A172 (cell line): Measurements from ENCODE around the gene TMEM61. TPM values are rescaled to one million over a fixed set of nuclear protein-coding genes. Genes with fewer than 3 reads are reported as not detected.
"Not testable (repeated sequence)": the region's sequence is repeated elsewhere in the genome, so short reads cannot be mapped to it uniquely, and the experiment has no call there.

ENCODE experiments used
- DNase-seq: peaks from one replicate; pipeline ENCODE4 v3.0.0-alpha.2; 2015; ENCODE audit warnings: low spot score
- total RNA-seq: library from RNA; depleted of rRNA; stranded (reverse); fragments of >200 nt; shearing (Covaris generic); gene quantifications from 2 replicates; pipeline ENCODE4 v1.2.3, GENCODE V29; 2014

Gene TMEM61
- total RNA-seq, 1 experiment from 2014 or later: not detected

DNA sequence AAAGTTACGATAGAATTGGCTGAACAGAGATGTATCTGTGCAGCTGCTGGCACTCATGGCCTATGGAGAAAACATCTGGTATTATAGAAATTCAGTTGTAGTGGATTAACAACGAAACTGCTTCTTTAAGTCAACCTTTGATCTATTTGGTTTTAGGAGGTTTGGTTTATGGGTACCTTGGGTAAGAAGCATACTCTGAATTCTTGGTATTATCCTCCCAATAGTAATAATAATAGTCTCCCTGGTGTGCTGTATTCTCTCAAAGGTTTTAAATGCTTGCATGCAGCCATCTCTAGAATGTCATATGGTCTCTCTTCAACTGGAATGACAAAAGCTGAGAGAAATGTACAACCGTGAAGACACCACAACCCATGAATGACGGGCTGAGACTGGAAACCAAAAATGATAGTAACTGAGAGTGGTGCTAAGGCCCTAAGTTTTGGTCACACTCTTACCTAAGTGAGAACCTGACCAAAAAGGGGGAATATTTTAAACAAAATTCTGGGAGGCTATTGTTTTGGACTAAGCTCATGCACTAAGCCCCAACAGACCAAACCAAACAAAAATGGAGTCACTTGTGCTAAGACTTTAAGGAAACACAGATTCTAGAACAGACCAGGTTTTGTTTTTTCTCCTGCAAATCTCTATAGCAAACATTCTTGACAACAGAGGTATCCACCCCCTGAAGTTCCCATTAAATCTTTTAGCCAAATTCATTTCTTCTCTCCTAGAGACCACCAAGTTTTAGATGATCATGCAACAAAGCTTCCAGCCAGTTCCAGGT is 17.6 kb upstream of the TMEM61 start:
- no peak for DNase-seq

DNA sequence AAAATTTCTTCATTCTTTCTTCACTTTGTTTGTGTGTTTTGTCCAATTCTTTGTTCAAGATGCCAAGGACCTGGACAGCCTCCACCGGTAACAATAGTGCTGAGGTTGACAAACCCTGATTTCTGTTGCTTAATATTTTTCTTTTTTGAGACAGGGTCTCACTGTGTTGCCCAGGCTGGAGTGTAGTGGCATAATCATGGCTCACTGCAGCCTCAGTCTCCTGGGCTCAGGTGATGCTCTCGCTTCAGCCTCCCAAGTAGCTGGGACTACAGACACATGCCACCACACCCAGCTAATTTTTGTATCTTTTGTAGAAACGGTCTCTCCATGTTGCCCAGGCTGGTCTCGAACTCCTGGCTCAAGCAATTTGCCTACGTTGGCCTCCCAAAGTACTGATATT is 16.6 kb upstream of the TMEM61 start:
- not testable (repeated sequence) for DNase-seq

DNA sequence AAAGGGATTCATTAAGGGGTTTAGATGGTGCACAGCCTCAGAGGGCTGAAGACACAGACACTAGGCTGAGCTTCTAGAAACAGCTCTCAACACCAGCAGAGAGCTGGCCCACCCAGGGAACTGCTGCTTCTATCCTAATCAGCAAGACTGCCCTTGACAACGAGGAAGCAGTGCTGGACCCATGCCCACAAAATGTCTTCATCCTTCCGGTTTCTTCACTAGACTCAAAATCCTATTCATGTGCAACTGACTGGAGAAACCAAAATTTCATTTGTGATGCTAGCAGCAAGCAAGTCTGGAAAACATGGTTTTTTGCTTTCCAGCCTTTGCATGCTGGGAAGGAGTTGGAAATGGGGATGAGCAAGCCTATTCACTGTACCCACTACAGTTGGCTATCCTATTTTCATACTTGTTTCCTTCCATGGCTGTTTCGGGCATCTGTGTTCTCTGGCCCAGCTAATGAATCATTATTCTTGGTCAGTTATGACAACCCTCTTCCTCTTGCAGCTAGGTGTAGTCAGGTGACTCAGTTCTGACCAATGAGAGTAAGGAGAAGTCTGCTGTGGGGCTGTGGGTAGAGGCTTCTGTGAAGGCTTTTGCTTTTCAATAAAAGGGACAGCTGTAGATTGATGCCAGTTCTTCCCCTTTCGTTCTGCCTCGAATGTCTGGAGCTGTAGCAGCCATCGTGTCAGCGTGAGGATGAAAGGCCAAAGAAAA is 14.6 kb upstream of the TMEM61 start:
- peak; percentile 42 for DNase-seq

DNA sequence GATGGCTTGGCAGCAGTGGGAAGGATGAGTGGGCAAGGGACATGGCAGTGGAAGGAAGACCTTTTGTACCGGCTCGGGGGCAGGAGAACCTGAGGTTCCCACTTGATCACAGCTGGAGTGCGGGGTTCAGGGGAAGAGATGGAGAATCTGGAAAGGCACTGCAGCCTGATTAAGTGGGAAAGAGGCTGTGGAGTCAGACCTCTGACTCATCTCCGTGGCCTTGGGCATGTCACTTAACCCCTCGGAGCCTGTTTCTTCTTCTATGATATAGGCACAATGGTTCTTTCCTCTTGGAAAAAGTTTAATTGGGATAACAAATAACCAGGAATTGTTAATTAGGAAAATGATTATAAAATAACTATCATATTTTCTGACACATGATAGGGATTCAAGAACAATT is 13.1 kb upstream of the TMEM61 start:
- peak; percentile 27 for DNase-seq

DNA sequence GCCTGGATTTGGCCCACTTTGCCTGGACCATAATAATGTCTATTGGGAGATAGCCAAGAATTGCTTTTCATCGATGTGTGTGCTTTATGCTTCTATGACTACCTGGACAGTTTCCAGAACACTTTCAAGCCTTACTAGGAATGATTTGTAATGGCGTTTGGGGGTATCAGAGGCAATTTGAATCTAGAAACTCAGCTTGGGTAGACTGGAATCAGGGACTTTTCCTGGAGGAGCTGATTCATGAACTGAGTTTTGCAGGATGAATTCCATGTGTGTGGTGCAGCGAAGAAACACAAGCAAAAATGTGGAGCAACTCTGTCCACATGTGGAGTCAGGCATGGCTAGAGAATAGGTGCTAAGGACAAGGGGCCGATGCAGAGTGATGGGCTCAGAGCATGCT is 11.9 kb upstream of the TMEM61 start:
- no peak for DNase-seq

DNA sequence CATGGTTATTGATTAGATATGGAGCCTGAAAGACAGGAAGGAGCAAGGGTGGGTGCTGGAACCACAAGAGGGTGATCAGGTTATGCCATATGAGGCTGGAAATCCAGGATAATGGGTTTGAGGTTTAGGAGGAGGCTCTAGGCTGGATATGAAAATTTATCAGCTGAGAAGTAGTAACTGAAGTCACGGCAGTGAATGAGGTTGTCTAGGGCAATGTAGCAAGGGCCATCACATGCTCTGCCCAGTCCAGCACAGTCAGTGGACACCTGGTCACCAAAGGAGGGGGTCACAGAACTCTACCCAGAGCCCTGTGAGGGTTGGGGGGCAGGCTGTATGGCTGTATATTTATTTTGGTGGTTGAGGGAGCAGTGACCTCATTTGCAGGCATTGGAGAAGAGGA is 10.5 kb upstream of the TMEM61 start:
- no peak for DNase-seq

DNA sequence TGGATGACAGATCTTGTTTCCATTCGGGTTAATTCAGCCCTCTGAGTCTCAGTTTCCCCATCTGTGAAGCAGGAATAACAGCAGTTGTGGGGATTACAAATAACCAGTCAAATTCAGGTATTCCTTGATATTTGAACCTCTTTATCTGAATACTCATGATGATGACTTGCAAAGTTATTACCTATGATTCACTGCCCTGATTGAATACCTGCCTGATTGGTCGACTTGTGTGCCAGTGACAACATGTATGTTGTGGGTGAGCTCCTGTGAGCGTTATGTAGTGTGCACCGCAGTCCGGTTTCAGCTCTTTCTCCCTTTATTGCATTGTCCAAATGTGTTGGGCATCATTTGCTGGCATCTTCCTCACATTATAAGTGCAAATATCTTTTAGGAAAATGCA is 9.5 kb upstream of the TMEM61 start:
- DNase-seq: no peak

DNA sequence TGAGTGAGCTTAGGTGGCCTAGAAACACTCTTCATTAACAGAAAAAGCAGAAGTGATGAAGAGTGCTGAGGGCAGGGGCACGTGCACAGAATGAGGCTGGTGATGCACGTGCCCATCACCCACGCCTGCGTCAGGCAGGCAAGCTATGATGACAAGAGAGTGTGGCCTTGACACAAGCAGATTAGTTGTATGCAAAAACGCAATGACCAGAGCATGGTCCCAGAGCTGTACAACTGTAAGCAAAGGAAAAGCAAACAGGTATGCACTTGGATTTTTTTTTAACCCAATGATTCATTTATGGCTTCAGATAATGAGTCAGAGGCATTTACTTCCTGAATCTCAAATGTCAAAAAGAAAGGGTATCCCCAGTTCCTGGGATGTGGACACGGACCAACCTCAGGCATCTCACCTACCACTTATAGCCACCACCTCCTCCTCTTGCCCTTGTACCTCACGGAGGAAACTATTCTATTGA is 9.1 kb upstream of the TMEM61 start:
- peak; percentile 67 for DNase-seq

DNA sequence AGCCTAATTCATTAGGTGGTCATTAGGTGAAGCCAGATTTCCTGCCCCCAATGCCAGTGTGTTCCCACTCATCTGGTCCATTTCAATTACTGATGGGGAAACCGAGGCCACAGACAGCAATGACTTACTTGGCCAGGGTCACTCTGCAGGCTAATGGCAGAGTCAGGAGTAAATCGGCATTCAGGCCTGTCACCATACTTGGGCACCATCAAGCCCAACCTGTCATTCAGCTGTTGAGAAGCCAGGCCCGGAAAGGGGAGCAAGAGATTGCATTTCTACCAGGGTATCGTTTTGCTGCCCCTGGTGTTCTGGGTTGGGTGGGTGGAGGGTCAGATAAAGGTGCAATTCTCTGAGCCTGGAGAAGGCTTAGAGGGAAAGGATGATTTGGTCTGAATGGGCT is 8.0 kb upstream of the TMEM61 start:
- DNase-seq: no peak

DNA sequence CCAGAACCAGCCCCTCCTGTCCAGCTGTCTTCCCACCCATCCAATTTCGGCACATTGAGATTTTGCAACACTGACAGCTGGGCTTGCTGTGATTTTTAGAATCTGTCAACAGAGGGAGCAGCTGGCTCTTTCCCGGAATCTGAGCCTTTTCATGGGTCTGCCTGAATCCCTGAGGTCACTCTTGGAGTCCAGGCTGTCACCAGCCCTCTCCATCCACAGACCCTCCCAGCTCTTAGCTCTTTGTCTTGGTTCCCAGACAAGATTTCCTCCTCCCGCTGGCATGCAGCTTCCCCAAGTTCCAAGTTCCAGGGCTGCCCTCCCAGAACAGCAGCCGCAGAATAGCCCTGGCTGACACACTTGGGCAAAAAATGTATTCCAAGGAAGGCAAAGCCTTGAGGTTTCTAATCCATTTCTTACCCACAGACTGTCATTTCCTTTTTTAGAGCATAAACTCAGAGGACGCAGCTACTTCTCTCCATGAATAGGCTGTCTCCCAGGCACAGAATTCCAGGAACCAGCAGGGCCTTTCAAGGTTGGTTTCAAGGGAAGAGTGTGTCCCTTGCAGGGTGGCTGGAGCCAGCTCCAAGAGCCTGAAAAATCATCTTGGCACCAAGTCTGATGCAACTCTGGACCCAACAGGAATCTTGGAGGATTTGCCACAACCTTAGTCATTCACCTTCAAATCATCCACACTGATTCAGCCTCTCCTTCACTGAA is 7.1 kb upstream of the TMEM61 start:
- DNase-seq: no peak

DNA sequence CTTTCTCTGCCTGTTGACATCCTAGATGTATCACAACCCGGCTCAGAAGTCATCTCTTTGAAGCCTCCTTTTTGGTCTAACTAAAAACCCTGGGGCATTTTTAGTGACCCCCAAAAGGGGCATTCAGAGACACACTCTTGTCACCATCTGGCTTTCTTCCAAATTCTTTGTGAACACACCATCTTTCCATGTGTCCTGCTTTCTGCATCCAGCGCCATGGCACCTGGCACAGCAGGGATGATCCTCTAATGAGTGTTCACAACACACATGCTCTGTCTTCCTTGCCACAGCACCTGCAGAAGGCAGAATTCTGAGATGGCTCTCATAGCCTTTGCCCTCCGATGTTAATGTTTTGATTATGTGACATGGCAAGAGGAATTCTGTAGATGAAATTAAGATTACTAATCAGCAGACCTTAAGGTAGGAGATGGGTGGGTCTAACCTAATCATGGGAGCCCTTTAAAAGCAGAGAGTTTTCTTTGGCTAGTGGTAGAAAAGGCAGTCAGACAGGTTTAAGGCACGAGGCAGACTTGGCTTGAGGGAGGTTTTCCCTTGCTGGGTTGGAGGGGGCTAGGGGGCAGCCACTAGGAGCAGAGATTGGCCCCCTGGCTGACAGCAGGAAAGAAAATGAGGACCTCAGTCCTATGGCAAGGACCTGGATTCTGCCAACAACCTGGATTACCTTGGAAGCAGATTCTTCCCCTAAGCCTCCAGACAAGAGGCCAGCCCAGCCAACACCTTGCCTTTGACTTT is 4.9 kb upstream of the TMEM61 start:
- DNase-seq: no peak

DNA sequence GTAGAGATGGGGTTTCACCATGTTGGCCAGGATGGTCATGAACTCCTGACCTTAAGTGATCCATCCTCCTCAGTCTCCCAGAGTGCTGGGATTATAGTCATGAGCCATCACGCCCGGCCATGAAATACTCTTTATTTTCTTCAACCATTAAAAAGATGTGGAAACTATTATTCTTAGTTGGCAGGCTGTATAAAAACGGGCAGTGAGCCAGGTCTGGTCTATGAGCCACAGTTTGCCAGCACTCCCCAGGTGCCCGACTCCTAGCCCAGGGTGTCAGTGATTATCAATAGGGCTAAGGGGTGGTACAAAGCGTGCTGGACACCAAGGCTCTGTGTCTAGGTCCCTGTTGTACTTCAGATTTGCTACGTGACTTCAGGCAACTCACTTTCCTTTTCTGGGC is 3.7 kb upstream of the TMEM61 start:
- no peak for DNase-seq

DNA sequence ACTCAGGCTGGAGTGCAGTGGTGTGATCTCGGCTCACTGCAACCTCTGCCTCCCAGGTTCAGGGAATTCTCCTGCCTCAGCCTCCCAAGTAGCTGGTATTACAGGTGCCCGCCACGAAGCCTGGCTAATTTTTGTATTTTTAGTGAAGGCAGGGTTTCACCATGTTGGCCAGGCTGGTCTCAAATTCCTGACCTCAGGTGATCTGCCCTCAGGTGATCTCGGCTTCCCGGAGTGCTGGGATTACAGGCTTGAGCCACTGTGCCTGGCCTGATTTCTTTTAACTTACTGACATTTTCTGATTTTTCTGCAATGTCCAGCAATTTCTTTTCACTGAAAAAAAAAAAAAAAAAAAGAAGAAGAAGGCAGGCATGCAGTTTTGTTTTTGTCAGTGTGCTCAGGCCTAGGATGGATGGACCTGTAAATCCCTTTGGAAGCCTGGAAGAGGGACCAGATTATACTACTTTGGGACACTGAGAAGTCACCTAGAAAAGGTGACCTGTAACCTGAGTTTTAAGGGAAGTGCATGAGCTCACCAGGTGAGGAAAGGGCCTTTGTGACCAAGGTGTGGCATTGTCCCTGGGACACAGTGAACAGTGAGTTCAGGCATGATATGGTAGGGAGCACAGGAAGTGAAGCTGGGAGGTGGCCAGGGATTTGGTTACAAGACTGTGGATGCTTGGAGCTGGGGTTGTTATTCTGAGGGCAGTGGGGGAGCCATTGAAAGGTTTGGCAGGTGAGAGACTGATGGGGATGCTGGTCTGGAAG is 2.7 kb upstream of the TMEM61 start:
- DNase-seq: no peak

DNA sequence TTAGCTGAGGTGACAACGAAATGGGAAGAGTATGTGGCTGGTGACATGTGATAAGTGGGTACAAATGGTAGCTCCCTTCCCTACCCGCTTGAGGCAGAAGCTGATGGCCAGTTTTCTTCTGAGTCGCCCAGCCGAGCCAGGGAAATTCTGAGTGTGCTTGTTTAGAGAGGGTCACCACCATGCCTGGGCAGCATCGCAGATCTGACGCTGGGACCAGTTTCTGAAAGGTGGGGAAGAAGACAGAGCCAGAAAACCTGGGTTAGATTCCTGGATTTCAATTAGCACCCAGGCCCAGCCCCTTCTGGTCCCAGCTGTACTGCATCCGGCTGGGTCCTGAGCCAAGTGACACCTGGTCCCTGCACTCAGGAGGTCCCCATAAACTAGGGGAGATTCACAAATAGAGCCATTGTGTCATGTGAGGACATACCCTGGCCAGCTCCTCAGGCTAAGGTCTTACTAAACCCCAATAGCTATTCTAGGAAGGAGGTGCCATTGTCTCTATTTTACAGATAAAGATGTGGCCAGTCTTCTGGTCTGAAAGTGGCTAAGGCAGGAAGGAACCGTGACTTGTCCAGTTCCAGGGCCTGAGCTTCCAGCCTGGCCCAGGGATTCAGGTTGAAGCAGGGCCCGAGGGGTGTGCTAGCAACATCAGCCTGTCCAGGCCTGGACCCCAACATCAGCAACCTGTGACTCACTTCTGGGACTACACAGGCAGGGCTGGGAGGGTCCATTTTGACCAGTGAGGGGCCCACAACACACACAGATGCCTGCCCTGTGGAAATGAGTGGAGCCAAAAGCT is 1.7 kb upstream of the TMEM61 start:
- no peak for DNase-seq

DNA sequence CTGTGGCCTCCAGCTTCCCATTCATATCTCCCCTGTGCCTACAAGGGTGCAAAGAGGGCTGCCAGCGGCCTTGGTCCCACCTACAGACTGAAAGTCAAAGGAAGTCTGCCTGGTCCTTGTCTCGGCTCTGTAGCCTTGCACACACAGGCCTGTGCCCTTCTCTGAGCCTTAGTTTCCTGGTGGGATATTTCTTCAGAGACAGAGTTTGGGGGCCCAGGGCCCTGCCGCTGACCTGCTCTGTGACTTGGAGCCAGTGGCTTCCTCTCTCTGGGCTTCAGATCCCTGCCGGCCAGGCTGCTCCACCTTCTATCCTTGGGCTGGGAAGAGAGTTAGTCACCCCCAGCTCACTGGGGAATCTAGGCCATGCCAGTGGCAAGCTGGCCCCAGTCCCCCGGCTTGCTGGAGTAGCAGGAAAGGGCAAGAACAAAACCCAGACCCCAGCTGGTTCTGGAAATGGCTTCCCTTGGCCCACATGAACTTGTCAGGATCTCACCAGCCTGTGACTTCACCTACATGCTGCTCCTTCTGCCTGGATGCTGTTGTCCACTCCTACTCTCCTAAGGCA is 1.0 kb upstream of the TMEM61 start:
- DNase-seq: no peak

DNA sequence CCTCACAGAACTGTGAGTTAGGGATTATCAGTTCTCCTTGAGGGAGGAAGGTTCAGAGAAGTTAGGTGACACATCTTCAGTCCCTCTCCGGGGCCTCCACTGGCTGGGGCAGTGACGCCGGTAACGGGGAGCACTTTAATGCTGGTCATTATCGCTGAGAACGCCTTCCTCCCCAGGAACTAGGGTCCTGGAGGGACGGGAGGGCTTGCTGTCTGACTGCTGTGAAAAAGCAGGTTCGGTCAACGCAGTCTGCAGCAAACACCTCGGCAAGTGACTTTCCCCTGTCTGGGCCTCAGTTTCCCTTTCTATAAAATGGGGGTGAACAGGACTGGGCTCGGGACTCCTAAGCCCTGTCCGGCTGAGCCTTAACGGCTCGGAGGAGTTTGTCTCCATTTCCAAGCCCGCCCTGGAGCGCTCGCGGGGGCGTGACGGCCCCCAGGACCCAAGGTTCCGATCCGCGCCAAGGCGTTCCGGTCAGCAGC is 341 bp upstream of the TMEM61 start:
- DNase-seq: no peak

DNA sequence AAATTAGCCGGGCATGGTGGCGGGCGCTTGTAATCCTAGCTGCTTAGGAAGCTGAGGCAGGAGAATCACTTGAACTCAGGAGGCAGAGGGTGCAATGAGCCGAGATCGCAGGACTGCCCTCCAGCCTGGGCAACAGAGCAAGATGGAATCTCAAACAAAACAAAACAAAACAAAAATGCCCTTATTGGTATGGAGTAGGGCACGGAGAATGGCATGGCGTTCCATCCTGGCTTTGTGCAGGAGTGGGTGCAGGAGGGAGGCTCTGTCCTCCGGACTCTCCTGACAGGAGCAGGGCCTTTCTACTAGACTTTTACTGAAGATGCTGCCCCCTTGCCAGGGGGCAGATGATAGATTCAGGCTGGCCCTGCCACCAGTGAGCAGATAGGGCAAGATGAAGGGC is 1.0 kb downstream of the TMEM61 start:
- DNase-seq: no peak

DNA sequence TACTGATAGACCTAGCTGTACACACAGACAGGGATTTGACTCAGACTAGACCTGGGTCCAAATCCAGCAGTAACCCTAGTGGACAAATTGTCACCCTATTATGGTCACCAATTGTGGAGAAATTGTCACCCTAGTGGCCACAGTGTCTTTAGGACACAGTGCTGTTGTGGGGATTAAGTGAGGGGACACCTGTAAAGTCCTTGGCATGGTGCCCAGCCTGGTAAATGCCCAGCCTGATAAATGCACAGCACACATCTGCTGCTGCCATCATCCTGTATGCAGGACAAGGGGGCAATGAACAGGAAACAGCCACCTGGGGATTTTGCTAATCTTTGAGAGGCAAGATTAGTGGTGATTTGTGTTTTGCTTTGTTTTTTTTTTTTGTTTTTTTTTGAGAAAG is 2.3 kb downstream of the TMEM61 start:
- no peak for DNase-seq

DNA sequence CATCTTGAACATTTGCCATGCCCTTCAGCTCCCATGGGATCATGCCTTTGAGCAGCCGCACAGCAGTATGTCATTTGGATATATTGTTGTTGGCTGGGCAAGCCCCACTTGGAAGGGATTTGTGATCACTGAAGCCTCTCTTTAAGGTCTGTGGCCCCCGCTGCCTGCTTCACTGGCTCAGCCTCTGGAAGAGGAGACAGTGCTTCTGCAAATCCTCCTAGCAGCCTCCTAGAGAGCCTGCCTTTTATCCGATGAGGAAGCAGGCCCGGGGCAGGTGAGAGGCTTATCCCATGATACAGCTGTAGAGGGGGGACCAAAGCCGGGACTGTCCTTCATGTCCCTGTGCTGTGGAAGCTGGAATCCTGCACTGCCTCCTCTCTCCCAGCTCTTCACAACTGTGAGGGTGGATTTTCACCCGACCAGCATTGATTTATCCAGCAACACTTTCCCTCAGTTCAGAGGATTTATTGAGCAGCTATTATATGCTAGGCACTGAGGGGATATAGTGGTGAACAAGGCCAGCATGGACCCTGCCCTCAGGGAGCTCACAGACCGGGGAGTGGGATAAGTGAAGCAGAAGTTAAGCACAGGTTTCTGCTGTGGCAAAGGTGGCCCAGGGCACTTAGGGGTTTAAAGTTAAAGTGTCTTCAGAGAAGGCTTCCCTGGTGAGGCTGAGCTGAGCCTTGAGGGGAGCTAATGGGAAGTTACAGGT is 3.9 kb downstream of the TMEM61 start:
- DNase-seq: no peak
